Stimulated activated CD4-positive, alpha-beta T cell treated with anti-CD3 and anti-CD28 coated beads, Interleukin-12 subunit alpha, Interleukin-12 subunit beta, amount 100 ng/mL, for 48 hours (primary cell): ENCODE results near the gene ALS2CL.
"Not testable (repeated sequence)": the region's sequence is repeated elsewhere in the genome, so short reads cannot be mapped to it uniquely, and the experiment has no call there.

ENCODE experiments used
- DNase-seq, 3 donors: peaks; one replicate each; pipeline ENCODE4 v3.0.0-alpha.2; 2020; ENCODE audit warnings: low read depth in 2 of 3, low spot score in 1 of 3

Gene ALS2CL

GRCh38 chr3:46693038-46693891 lies at the start of gene ALS2CL:
ALS2CL (minus strand) TSS chr3:46693679; CDS start chr3:46689440, 4,239 bp downstream.
- DNase-seq, result peak; percentile 23 to 46 (median 38)

GRCh38 chr3:46742992-46743585 lies 49.6 kb upstream of the ALS2CL start:
- no peak for DNase-seq

- DNase-seq, result not testable (repeated sequence)
Observed at GRCh38 chr3:46739565-46739964, 46.1 kb upstream of the ALS2CL start.

GRCh38 chr3:46737329-46737731 lies 43.9 kb upstream of the ALS2CL start:
- DNase-seq, result no peak

- no peak for DNase-seq
Observed at GRCh38 chr3:46736006-46736872, 42.8 kb upstream of the ALS2CL start.

- DNase-seq, result no peak
Observed at GRCh38 chr3:46734773-46735172, 41.3 kb upstream of the ALS2CL start.

GRCh38 chr3:46733026-46733800 lies 39.7 kb upstream of the ALS2CL start:
- DNase-seq, result no peak

GRCh38 chr3:46731795-46732194 lies 38.3 kb upstream of the ALS2CL start:
- no peak for DNase-seq

- no peak for DNase-seq
Observed at GRCh38 chr3:46730819-46731218, 37.3 kb upstream of the ALS2CL start.

GRCh38 chr3:46729038-46729437 lies 35.6 kb upstream of the ALS2CL start:
- DNase-seq, result no peak

GRCh38 chr3:46725621-46726314 lies 32.3 kb upstream of the ALS2CL start:
- no peak for DNase-seq

- no peak for DNase-seq
Observed at GRCh38 chr3:46724424-46724823, 30.9 kb upstream of the ALS2CL start.

- DNase-seq, result no peak
Observed at GRCh38 chr3:46722443-46722842, 29.0 kb upstream of the ALS2CL start.

GRCh38 chr3:46721009-46721408 lies 27.5 kb upstream of the ALS2CL start:
- DNase-seq, result no peak

GRCh38 chr3:46719735-46720271 lies 26.3 kb upstream of the ALS2CL start:
- no peak for DNase-seq

GRCh38 chr3:46719044-46719565 lies 25.6 kb upstream of the ALS2CL start:
- DNase-seq, result no peak

- peak in 2 of 3 donors; percentile 34 to 35 for DNase-seq
Observed at GRCh38 chr3:46717447-46718231, 24.2 kb upstream of the ALS2CL start, which contains the start of gene PRSS50. PRSS50 (minus strand) TSS chr3:46717869; CDS start chr3:46717824, 45 bp downstream.
